ENCODE data around the gene PLA2G4A. TPM values are rescaled to one million over a fixed set of nuclear protein-coding genes. Genes with fewer than 3 reads are reported as not detected.

The PLA2G4A gene
- total RNA-seq, 1 experiment from 2014 or later: 0.39 TPM

DNA sequence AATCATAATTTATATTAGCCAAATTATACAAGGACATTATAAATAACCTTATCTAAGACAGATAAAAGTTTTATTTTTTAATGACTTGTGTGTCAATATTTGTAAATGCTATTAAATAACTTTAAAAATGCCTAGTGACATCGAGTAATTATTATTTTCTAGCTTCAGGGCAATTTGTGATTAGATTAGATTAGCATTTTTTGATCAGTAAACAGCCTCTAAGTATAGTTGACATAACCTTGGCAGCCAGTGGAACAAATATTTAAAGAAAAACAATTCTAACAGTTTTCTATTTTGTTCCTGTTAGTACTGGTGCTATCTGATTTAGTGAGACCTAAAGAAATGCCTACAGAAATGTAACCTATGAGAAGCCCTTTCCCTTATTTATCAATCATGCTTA is 169.1 kb downstream of the PLA2G4A start:
- H3K4me2 ChIP-seq (ENCODE audit: insufficient read depth, insufficient read length, low read length): no peak overlapping the region
- no peak overlapping the region for H3K14ac ChIP-seq (ENCODE audit: insufficient read depth, low read length)
- H3K23me2 ChIP-seq (ENCODE audit: insufficient read length, low read depth, low read length, poor library complexity, severe bottlenecking): no peaks in the 10 kb centered on the region
- no peak overlapping the region for H2BK12ac ChIP-seq (ENCODE audit: insufficient read length, low read depth, low read length)
- Mint-ChIP-seq H3K27ac (no peak overlapping the region), H3K27me3 (ENCODE audit: low read depth) (no peaks in the 10 kb centered on the region), H3K9me3 (peaks cover 3% of the 10 kb centered on the region in 2 experiments; a peak in 3 of 5 replicates), H3K4me1 (peaks cover 12% of the 10 kb centered on the region in 2 experiments), H3K4me3 (no peak overlapping the region), H3K36me3 (ENCODE audit: insufficient read depth in 1 of 3, low read depth in 3 of 3) (peaks cover 0 to 4% (median 0%) of the 10 kb centered on the region in 3 experiments; a peak in 3 of 7 replicates)
- H2AFZ ChIP-seq (ENCODE audit: low read length): no peak overlapping the region
- no peaks in the 10 kb centered on the region for H3K4me1 ChIP-seq (ENCODE audit: insufficient read depth, low read length)
- DNase-seq: no peak
- H4K5ac ChIP-seq (ENCODE audit: insufficient read length, low read depth, low read length): no peak overlapping the region
- TF ChIP-seq, protein P1, sequence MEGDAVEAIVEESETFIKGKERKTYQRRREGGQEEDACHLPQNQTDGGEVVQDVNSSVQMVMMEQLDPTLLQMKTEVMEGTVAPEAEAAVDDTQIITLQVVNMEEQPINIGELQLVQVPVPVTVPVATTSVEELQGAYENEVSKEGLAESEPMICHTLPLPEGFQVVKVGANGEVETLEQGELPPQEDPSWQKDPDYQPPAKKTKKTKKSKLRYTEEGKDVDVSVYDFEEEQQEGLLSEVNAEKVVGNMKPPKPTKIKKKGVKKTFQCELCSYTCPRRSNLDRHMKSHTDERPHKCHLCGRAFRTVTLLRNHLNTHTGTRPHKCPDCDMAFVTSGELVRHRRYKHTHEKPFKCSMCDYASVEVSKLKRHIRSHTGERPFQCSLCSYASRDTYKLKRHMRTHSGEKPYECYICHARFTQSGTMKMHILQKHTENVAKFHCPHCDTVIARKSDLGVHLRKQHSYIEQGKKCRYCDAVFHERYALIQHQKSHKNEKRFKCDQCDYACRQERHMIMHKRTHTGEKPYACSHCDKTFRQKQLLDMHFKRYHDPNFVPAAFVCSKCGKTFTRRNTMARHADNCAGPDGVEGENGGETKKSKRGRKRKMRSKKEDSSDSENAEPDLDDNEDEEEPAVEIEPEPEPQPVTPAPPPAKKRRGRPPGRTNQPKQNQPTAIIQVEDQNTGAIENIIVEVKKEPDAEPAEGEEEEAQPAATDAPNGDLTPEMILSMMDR (conservative IDR thresholded peaks at IDR 0.05): no peak
- H3K23ac ChIP-seq (ENCODE audit: insufficient read length, low read depth, low read length): no peak overlapping the region
- no peak overlapping the region for H3T11ph ChIP-seq (ENCODE audit: low read length)
- H4K20me1 ChIP-seq (ENCODE audit: control insufficient read depth, insufficient read depth, insufficient read length): no peaks in the 10 kb centered on the region
- H3K27ac ChIP-seq (ENCODE audit: insufficient read length, low read depth, low read length): no peak overlapping the region
- H3K79me1 ChIP-seq (ENCODE audit: insufficient read depth, low read depth, low read length, poor library complexity, severe bottlenecking): no peaks in the 10 kb centered on the region
- H3K27me3 ChIP-seq (ENCODE audit: insufficient read depth, low read length): no peaks in the 10 kb centered on the region
- H4K8ac ChIP-seq (replicated peaks; ENCODE audit: insufficient read length, low read depth, low read length): no peak overlapping the region
- H3K18ac ChIP-seq (ENCODE audit: insufficient read length, low read depth, low read length): no peak overlapping the region
- no CpG with 5 or more reads among the region's 1 CpG for WGBS (ENCODE audit: extremely low coverage, insufficient read length, low lambda C conversion rate)
- H2AK5ac ChIP-seq (ENCODE audit: insufficient read length, low read length): no peak overlapping the region
- no peak overlapping the region for H2BK5ac ChIP-seq (ENCODE audit: insufficient read length, low read length)
- H2BK20ac ChIP-seq (ENCODE audit: low read depth, low read length, poor library complexity, severe bottlenecking): no peak overlapping the region
- no peaks in the 10 kb centered on the region for H3K9me3 ChIP-seq (ENCODE audit: control insufficient read depth, low read depth, low read length)
- no peak overlapping the region for H3K9ac ChIP-seq (ENCODE audit: extremely low read depth, insufficient read length, low read length)
- H2BK15ac ChIP-seq (ENCODE audit: low read depth, low read length): no peak overlapping the region
- no peak overlapping the region for H4K91ac ChIP-seq (ENCODE audit: insufficient read length, low read depth, low read length)
- H3K4ac ChIP-seq (ENCODE audit: low read depth, low read length): no peak overlapping the region
- no peaks in the 10 kb centered on the region for H3K79me2 ChIP-seq (ENCODE audit: insufficient read depth, low read length)
- H2BK120ac ChIP-seq (ENCODE audit: low read depth, low read length, poor library complexity, severe bottlenecking): no peak overlapping the region
- no peak overlapping the region for H3K56ac ChIP-seq (ENCODE audit: insufficient read length, low read depth, low read length)
